SK-N-MC (cell line): Measurements from ENCODE around the gene TRIM33.
A peak's percentile ranks its signal among the peaks of the same experiment; 100 is the strongest.

Experiments
- DNase-seq: peaks from one replicate; pipeline ENCODE4 v3.0.0-alpha.2; 2011; ENCODE audit warnings: low read depth, low spot score
- H3K27ac ChIP-seq: fragments of 200-600 bp; sonication (generic); 2 replicates; pipeline ENCODE4 v1.5.1; 2016; ENCODE audit warnings: mixed run types
- H3K36me3 ChIP-seq: fragments of 200-600 bp; sonication (generic); 2 replicates; pipeline ENCODE4 v1.6.1; 2017; ENCODE audit warnings: antibody characterized with exemption, low read length, mixed read lengths; ENCODE audit not compliant: insufficient read depth
- H3K4me3 ChIP-seq: fragments of 200-600 bp; sonication (generic); 2 replicates; pipeline ENCODE4 v1.5.1; 2016
- H3K9ac ChIP-seq: fragments of 200-600 bp; sonication (generic); 2 replicates; pipeline ENCODE4 v1.8.0; 2017; ENCODE audit warnings: mixed run types, mixed read lengths; ENCODE audit not compliant: insufficient read length
- H3K9me3 ChIP-seq: fragments of 200-600 bp; sonication (generic); 2 replicates; pipeline ENCODE4 v1.6.1; 2017; ENCODE audit warnings: low read depth, mild to moderate bottlenecking, antibody characterized with exemption, low read length, moderate library complexity, mixed read lengths
- EZH2 ChIP-seq: fragments of 200-600 bp; sonication (generic); IDR thresholded peaks from one replicate; pipeline ENCODE4 v1.6.1; 2017; ENCODE audit warnings: antibody characterized with exemption
- FOXP2 ChIP-seq: optimal IDR thresholded peaks from 2 replicates; pipeline ENCODE3; 2011; ENCODE audit warnings: mild to moderate bottlenecking, moderate library complexity; ENCODE audit not compliant: insufficient read depth; ENCODE audit errors: extremely low read length, control extremely low read depth
- POLR2AphosphoS5 ChIP-seq: IDR thresholded peaks from 2 replicates; pipeline ENCODE4 v1.6.1; 2012; ENCODE audit warnings: mild to moderate bottlenecking, low read depth, low read length, borderline replicate concordance

TRIM33 gene

DNA sequence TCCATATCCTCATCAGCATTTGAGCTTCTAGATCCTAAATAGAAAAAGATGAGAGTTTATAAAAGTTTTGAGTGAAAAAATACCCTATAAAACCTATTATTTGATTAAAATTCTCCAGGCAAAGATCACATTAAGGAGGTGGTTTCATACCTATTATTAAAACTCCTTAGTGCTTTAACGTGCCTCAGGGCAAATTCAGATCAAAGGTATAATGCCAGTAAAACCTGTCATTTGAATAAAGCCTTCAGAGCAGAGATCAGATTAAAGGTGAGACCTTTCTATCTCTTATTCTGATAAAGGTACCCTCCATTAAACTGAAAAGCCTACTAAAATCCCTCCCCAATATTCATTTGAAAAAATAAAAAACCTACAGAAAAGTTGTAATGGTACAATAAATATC lies 34.3 kb upstream of the TRIM33 start:
- DNase-seq, result no peak
- no peak for TF ChIP-seq FOXP2
- no peak for TF ChIP-seq EZH2
- no peak for TF ChIP-seq POLR2AphosphoS5
- Histone ChIP-seq H3K9me3 (no peaks in the 10 kb centered on the region), H3K4me3 (no peak overlapping the region), H3K27ac (no peak overlapping the region), H3K9ac (no peak overlapping the region), H3K36me3 (no peaks in the 10 kb centered on the region)

DNA sequence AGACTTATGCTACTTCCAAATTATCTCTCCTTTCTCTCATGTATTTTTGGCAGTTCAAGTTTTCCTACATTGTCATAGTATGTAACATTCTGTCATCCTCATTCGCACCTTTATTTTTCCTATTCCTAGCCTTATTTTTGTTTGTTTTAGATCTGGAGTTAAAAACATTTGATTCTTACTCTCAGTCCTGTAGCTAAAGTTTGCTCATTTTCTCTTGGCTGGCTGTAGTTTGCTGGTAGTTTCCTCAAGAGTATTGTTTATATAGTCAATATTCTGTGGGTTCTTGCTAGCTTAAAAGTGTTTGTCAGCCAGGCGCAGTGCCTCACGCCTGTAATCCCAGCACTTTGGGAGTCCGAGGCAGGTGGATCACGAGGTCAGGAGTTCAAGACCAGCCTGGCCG lies 29.8 kb upstream of the TRIM33 start:
- Histone ChIP-seq H3K9ac (no peak overlapping the region), H3K4me3 (no peak overlapping the region), H3K9me3 (no peaks in the 10 kb centered on the region), H3K27ac (no peak overlapping the region), H3K36me3 (no peaks in the 10 kb centered on the region)
- no peak for TF ChIP-seq FOXP2
- TF ChIP-seq POLR2AphosphoS5, result no peak
- no peak for TF ChIP-seq EZH2
- DNase-seq, result no peak

DNA sequence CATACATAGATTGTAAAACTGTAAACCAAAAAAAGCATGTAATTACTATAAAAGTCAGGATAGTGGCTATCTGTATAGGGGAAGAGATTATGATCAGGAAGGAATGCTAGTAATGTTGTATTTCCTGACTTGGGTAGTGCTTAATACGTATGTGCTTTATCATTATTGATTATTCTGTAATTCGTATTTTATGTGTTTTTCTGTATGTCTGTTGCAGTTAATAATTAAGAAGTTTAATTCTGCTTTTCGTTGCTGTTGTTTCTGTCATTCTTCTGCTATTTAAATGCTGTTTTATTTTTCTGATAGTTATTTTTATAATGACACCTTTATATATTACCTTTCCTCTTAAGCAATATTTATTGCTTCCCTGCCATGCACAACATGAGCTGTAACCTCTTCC lies 29.3 kb upstream of the TRIM33 start:
- H3K4me3 ChIP-seq, result no peak overlapping the region
- H3K9me3 ChIP-seq, result no peaks in the 10 kb centered on the region
- H3K27ac ChIP-seq, result no peak overlapping the region
- no peaks in the 10 kb centered on the region for H3K36me3 ChIP-seq
- DNase-seq, result peak; percentile 24
- H3K9ac ChIP-seq, result no peak overlapping the region
- TF ChIP-seq FOXP2, result no peak
- TF ChIP-seq EZH2, result no peak
- no peak for TF ChIP-seq POLR2AphosphoS5

DNA sequence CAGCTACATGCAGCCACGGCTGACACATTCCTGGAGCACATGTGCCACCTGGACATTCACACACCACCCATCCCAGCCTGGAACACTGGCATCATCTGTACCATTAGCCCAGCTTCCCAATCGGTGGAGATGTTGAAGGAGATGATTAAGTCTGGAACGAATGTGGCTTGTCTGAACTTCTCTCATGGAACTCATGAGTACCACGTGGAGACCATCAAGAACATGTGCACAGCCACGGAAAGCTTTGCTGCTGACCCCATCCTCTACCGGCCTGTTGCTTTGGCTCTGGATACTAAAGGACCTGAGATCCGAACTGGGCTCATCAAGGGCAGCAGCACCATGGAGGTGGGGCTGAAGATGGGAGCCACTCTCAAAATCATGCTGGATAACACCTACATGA lies 25.0 kb upstream of the TRIM33 start:
- Histone ChIP-seq H3K4me3 (no peak overlapping the region), H3K9me3 (no peaks in the 10 kb centered on the region), H3K27ac (no peak overlapping the region), H3K9ac (no peak overlapping the region), H3K36me3 (no peaks in the 10 kb centered on the region)
- TF ChIP-seq FOXP2 (no peak), EZH2 (no peak), POLR2AphosphoS5 (no peak)
- DNase-seq, result no peak

- Histone ChIP-seq H3K9ac (no peak overlapping the region), H3K9me3 (no peaks in the 10 kb centered on the region), H3K27ac (no peak overlapping the region), H3K4me3 (no peak overlapping the region), H3K36me3 (no peaks in the 10 kb centered on the region)
- TF ChIP-seq POLR2AphosphoS5, result no peak
- no peak for TF ChIP-seq EZH2
- no peak for TF ChIP-seq FOXP2
- DNase-seq, result no peak
Observed at GRCh38 chr1:114535401-114535800, 24.4 kb upstream of the TRIM33 start.

GRCh38 chr1:114531094-114531493 lies 20.1 kb upstream of the TRIM33 start:
- TF ChIP-seq FOXP2 (no peak), EZH2 (no peak), POLR2AphosphoS5 (no peak)
- no peak for DNase-seq
- no peak overlapping the region for H3K4me3 ChIP-seq
- H3K27ac ChIP-seq, result no peak overlapping the region
- no peaks in the 10 kb centered on the region for H3K36me3 ChIP-seq
- no peak overlapping the region for H3K9ac ChIP-seq
- H3K9me3 ChIP-seq, result no peaks in the 10 kb centered on the region

- Histone ChIP-seq H3K36me3 (no peaks in the 10 kb centered on the region), H3K27ac (no peak overlapping the region), H3K9me3 (no peaks in the 10 kb centered on the region), H3K4me3 (no peak overlapping the region), H3K9ac (no peak overlapping the region)
- DNase-seq, result no peak
- TF ChIP-seq FOXP2, result no peak
- no peak for TF ChIP-seq EZH2
- no peak for TF ChIP-seq POLR2AphosphoS5
Observed at GRCh38 chr1:114530224-114530623, 19.2 kb upstream of the TRIM33 start.

GRCh38 chr1:114524944-114525343 lies 13.9 kb upstream of the TRIM33 start:
- Histone ChIP-seq H3K4me3 (no peak overlapping the region), H3K27ac (no peak overlapping the region), H3K36me3 (no peaks in the 10 kb centered on the region), H3K9me3 (no peaks in the 10 kb centered on the region), H3K9ac (no peak overlapping the region)
- DNase-seq, result no peak
- TF ChIP-seq FOXP2 (no peak), EZH2 (no peak), POLR2AphosphoS5 (no peak)

DNA sequence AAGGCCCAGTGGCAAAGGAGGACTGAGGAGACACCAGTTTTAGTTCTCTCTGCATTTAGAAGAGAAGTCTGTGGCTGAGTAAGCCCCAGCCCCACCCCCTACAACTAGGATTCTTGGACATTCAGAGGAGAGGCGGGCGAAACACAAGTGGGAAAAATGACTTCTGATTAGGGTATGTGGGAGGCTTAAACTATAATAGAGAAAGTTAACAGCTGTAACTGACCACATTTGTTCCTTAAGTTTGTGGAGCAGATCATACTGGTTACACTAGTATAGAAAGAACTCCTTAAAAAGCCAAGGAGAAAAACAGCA lies 11.2 kb upstream of the TRIM33 start:
- TF ChIP-seq FOXP2, result no peak
- TF ChIP-seq EZH2, result no peak
- no peak for TF ChIP-seq POLR2AphosphoS5
- H3K36me3 ChIP-seq, result no peaks in the 10 kb centered on the region
- no peaks in the 10 kb centered on the region for H3K9me3 ChIP-seq
- DNase-seq, result no peak
- H3K9ac ChIP-seq, result no peak overlapping the region
- no peak overlapping the region for H3K27ac ChIP-seq
- H3K4me3 ChIP-seq, result no peak overlapping the region
